Measurements from ENCODE around the gene CLK4.

DNA sequence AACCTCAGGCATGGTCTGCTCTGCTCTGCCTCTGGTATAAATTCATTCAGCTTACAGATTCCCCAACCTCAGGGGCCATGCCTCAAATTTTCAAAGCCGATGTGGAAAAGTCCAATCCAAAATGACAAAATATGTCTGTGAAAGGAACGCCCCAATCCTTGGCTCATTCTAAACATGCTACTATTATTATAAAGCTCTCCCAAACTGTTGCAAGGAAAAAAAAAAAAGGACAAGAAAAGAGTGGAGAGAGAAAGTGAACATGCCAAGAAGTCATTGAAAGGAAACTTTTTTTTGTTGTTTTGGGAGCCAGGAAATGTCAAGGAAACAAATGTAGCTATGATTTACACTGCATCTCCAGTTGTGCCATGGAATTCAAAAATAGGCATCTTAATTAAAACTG is 40.5 kb downstream of the CLK4 start:
- TF ChIP-seq, protein P1, sequence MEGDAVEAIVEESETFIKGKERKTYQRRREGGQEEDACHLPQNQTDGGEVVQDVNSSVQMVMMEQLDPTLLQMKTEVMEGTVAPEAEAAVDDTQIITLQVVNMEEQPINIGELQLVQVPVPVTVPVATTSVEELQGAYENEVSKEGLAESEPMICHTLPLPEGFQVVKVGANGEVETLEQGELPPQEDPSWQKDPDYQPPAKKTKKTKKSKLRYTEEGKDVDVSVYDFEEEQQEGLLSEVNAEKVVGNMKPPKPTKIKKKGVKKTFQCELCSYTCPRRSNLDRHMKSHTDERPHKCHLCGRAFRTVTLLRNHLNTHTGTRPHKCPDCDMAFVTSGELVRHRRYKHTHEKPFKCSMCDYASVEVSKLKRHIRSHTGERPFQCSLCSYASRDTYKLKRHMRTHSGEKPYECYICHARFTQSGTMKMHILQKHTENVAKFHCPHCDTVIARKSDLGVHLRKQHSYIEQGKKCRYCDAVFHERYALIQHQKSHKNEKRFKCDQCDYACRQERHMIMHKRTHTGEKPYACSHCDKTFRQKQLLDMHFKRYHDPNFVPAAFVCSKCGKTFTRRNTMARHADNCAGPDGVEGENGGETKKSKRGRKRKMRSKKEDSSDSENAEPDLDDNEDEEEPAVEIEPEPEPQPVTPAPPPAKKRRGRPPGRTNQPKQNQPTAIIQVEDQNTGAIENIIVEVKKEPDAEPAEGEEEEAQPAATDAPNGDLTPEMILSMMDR (IDR thresholded peaks at IDR 0.05), result no peak
- TF ChIP-seq POLR2A (IDR thresholded peaks at IDR 0.05) (no peak), POLR2AphosphoS5 (IDR thresholded peaks at IDR 0.05) (no peak), EP300 (IDR thresholded peaks at IDR 0.05) (no peak)
